Left ventricle myocardium inferior (tissue), 1 donor: Measurements from ENCODE around the gene CNPPD1. TPM values are rescaled to one million over a fixed set of nuclear protein-coding genes. Genes with fewer than 3 reads are reported as not detected.

ENCODE experiments used
- DNase-seq: peaks from one replicate; pipeline ENCODE4 v3.0.0-alpha.2; 2020
- H3K27ac ChIP-seq: fragments of 200-600 bp; replicated peaks from 2 replicates; pipeline ENCODE4 v1.8.0; 2021
- H3K27me3 ChIP-seq: fragments of 200-600 bp; 2 replicates; pipeline ENCODE4 v1.8.0; 2021; ENCODE audit warnings: low read depth
- H3K36me3 ChIP-seq: fragments of 200-600 bp; 2 replicates; pipeline ENCODE4 v1.8.0; 2021
- H3K4me1 ChIP-seq: fragments of 200-600 bp; 2 replicates; pipeline ENCODE4 v1.8.0; 2021
- H3K4me3 ChIP-seq: fragments of 200-600 bp; 2 replicates; pipeline ENCODE4 v1.8.0; 2021; ENCODE audit warnings: mild to moderate bottlenecking, moderate library complexity
- H3K9me3 ChIP-seq: fragments of 200-600 bp; replicated peaks from 2 replicates; pipeline ENCODE4 v1.8.0; 2021
- CTCF ChIP-seq: fragments of 200-600 bp; IDR thresholded peaks from 2 replicates; pipeline ENCODE4 v1.8.0; 2021; ENCODE audit warnings: antibody characterized with exemption, mild to moderate bottlenecking, borderline replicate concordance
- intact Hi-C: fragments of 100-400 bp; cut with micrococcal nuclease; formaldehyde crosslinking; loops from one replicate; pipeline ENCODE4 v1.11.0; 2022
- total RNA-seq: library from RNA; stranded (reverse); fragmentation: NEBNext Ultra II Directional; extraction: Animal tissue kit (Norgen Biotek cat#: 25700); gene quantifications from one replicate; pipeline ENCODE4 v1.2.1, GENCODE V29; 2021
- donor health status: DM: no; HTN: yes; CAD: no; lungs with severe emphysema.

CNPPD1 gene
- total RNA-seq, 1 donor from 2014 or later, result 58.1 TPM

DNA sequence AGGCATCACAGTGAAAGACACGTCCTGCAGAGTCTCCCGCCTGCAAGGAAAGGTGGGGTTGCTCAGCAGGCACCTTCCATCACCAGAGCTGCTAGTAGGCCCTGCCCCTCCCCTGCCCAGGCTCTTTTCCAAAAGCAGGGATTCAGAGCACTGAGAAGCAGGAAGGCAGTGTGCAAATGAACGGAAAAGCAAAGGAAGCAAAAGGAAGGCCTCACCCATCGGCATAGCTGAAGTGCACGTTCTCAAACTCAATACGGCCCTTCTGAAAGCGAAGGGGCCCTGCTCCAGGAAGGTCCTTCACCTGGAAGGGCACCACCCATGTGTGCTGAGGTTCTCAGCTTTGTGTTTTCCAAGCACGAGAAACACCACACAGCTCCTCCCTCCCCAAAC, 36.3 kb upstream of the CNPPD1 start:
- H3K4me1 ChIP-seq, result peaks cover 25% of the 10 kb centered on the region
- no peak for TF ChIP-seq CTCF
- H3K4me3 ChIP-seq, result no peak overlapping the region
- H3K9me3 ChIP-seq, result no peaks in the 10 kb centered on the region
- intact Hi-C loops, result no loop called here
- H3K36me3 ChIP-seq, result peaks cover 74% of the 10 kb centered on the region
- no peak overlapping the region for H3K27ac ChIP-seq
- DNase-seq, result no peak
- no peaks in the 10 kb centered on the region for H3K27me3 ChIP-seq

DNA sequence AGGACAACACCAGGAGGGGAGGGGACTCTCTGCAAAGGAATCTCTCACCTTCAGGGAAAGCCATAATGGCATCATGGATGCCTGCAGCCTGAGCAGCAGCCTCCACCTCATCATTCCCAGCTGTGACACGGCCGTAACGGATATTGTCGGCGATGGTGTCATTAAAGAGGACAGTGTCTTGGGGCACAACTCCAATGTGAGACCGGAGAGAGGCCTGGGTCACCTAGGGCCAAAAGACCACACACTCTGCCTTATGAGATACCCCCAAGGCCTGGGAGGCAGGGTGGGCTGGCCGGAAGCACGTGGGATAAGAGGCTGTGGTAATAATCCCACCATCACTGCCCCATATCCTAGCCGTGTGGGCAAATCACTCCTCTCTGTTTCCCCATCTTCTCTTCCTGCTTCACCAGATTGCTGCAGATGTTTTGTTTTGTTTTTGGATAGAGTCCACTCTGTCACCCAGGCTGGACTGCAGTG, 34.2 kb upstream of the CNPPD1 start:
- peaks cover 25% of the 10 kb centered on the region for H3K4me1 ChIP-seq
- no peaks in the 10 kb centered on the region for H3K27me3 ChIP-seq
- no peak overlapping the region for H3K27ac ChIP-seq
- no peak for TF ChIP-seq CTCF
- no peaks in the 10 kb centered on the region for H3K9me3 ChIP-seq
- no peak overlapping the region for H3K4me3 ChIP-seq
- intact Hi-C loops, result no loop called here
- no peak for DNase-seq
- peaks cover 72% of the 10 kb centered on the region for H3K36me3 ChIP-seq

DNA sequence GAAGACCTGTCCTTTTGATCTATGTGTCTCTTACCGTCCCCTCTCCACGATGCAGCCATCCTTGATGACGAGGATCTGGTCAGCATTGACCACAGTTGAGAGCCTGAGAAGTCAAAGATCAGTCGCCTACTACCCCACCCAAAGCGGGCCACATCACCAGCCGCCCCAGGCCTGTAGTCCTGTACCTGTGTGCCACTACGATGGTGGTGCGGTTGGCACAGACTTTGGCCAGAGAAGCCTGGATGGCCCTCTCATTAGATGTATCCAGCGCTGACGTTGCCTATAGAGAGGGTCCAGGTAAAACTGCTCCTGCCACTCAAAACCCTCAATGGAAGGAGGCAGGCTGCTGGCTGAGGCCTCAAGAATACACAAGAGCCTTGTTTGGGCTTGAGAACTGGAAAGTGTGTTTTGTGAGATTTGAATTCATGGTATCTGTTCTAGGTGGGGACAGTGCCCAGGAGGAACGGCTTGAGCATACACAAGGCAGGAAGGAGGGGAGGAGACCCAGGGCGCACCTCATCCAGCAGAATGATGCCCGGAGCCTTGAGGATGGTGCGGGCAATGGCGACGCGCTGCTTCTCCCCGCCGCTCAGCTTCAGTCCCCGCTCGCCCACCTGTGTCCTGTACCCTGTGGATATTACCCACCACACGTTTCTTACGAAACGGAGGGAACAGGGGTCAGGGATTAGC, 33.6 kb upstream of the CNPPD1 start:
- H3K9me3 ChIP-seq, result no peaks in the 10 kb centered on the region
- no peak overlapping the region for H3K4me3 ChIP-seq
- no peaks in the 10 kb centered on the region for H3K27me3 ChIP-seq
- no peak for DNase-seq
- intact Hi-C loops, result no loop called here
- TF ChIP-seq CTCF, result no peak
- peaks cover 27% of the 10 kb centered on the region for H3K4me1 ChIP-seq
- H3K36me3 ChIP-seq, result peaks cover 66% of the 10 kb centered on the region
- no peak overlapping the region for H3K27ac ChIP-seq

DNA sequence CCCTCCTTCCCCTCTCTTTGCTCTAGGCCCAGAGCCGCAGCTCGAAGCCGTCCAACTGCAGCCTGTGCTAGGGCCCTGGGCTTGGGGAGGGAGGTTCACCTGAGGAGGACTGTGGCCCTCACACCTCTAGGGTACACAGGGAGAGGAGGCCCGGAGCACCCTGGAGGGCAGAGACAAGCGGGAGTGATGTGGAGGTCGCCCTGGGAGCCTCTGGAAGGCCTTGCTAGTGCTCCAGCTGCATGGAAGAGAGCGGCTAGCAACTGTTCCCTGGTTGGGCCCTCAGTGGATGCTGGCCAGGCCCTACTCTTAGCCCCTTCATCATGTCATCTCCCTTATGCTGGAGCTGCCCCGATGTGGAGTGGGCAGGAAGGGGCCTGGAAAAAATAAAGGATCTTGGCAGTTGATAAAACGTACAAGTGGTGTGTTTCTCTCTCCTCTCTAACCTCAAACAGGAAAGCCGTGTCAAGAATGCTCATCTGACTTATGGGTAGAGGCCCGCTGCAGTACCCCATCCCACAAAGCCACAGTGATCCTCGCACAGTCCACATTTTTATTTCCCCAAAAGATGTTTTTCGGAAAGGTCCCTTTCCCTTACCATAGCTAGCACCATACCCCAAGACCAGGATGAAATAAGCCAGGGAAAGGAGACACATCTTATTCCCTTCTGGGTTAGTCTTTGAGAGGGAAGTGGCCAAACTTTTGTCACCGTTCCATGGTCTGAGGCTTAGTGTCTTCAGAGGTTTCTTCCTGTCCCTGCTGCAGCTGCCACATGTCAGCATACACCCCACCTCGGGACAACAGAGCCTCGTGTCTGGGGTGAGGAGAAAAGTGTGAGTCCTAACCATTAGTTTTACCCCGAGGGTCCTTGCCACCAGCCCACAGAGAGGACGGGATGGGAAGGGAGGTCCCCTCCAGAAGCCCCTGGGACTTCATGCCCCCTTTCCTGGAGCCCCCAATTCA, 32.8 kb upstream of the CNPPD1 start:
- peaks cover 27% of the 10 kb centered on the region for H3K4me1 ChIP-seq
- H3K27ac ChIP-seq, result no peak overlapping the region

More for the DNA sequence above, 32.8 kb upstream of the CNPPD1 start:
- TF ChIP-seq CTCF, result no peak
- Histone ChIP-seq H3K36me3 (peaks cover 58% of the 10 kb centered on the region), H3K4me3 (no peak overlapping the region), H3K9me3 (no peaks in the 10 kb centered on the region), H3K27me3 (no peaks in the 10 kb centered on the region)
- DNase-seq, result no peak
- intact Hi-C loops, result no loop called here
